SJSA1 (cell line): ENCODE measurements around the gene PLCB3. TPM values are rescaled to one million over a fixed set of nuclear protein-coding genes. Genes with fewer than 3 reads are reported as not detected.

Experiments used
- DNase-seq, 2 experiments: peaks; one replicate each; pipeline ENCODE4 v3.0.0-alpha.2; 2015 to 2020; ENCODE audit warnings: low spot score in 2 of 2, low read depth in 1 of 2
- H3K27ac ChIP-seq: fragments of 250-450 bp; sonication (Bioruptor Pico); 2 replicates; pipeline ENCODE4 v1.5.1; 2020; ENCODE audit warnings: mild to moderate bottlenecking, moderate library complexity
- H3K27me3 ChIP-seq: fragments of 250-450 bp; sonication (Bioruptor Pico); replicated peaks from 2 replicates; pipeline ENCODE4 v1.5.1; 2020; ENCODE audit warnings: mild to moderate bottlenecking, moderate library complexity
- H3K36me3 ChIP-seq: fragments of 250-450 bp; sonication (Bioruptor Pico); 2 replicates; pipeline ENCODE4 v1.5.1; 2020; ENCODE audit warnings: mild to moderate bottlenecking
- H3K4me1 ChIP-seq: fragments of 250-450 bp; sonication (Bioruptor Pico); replicated peaks from 2 replicates; pipeline ENCODE4 v1.6.1; 2021; ENCODE audit warnings: mild to moderate bottlenecking
- H3K4me3 ChIP-seq: fragments of 250-450 bp; sonication (Bioruptor Pico); 2 replicates; pipeline ENCODE4 v1.5.1; 2020; ENCODE audit warnings: mild to moderate bottlenecking
- H3K9me3 ChIP-seq: fragments of 250-450 bp; sonication (Bioruptor Pico); replicated peaks from 2 replicates; pipeline ENCODE4 v1.5.1; 2020; ENCODE audit warnings: mild to moderate bottlenecking
- total RNA-seq: library from RNA; depleted of rRNA; stranded (reverse); fragments of >200 nt; shearing (Covaris generic); gene quantifications from 2 replicates; pipeline ENCODE4 v1.2.3, GENCODE V29; 2014

Gene PLCB3
- total RNA-seq, 1 experiment from 2014 or later, result 51.5 TPM

GRCh38 chr11:64210301-64211020, 40.9 kb upstream of the PLCB3 start:
- Histone ChIP-seq H3K27ac (no peak overlapping the region), H3K27me3 (no peaks in the 10 kb centered on the region), H3K4me3 (no peak overlapping the region), H3K36me3 (peaks cover 35% of the 10 kb centered on the region), H3K4me1 (peaks cover 29% of the 10 kb centered on the region), H3K9me3 (no peaks in the 10 kb centered on the region)
- DNase-seq, result no peak

GRCh38 chr11:64211181-64211872, 40.0 kb upstream of the PLCB3 start:
- Histone ChIP-seq H3K27me3 (no peaks in the 10 kb centered on the region), H3K27ac (no peak overlapping the region), H3K36me3 (peaks cover 27% of the 10 kb centered on the region), H3K4me1 (peaks cover 26% of the 10 kb centered on the region), H3K4me3 (no peak overlapping the region), H3K9me3 (no peaks in the 10 kb centered on the region)
- DNase-seq, result no peak

- Histone ChIP-seq H3K36me3 (peaks cover 37% of the 10 kb centered on the region), H3K4me3 (no peak overlapping the region), H3K4me1 (0 out of 2 replicates have a peak, but pooled peaks cover 3% of the 10 kb centered on the region), H3K27ac (no peak overlapping the region), H3K27me3 (no peaks in the 10 kb centered on the region), H3K9me3 (no peaks in the 10 kb centered on the region)
- DNase-seq, result no peak
Observed at GRCh38 chr11:64216879-64217278, 34.5 kb upstream of the PLCB3 start.

GRCh38 chr11:64218628-64219353, 32.5 kb upstream of the PLCB3 start:
- no peak overlapping the region for H3K27ac ChIP-seq
- peak in 1 of 2 experiments; percentile 49 for DNase-seq

GRCh38 chr11:64219354-64219684, 32.0 kb upstream of the PLCB3 start:
- H3K27ac ChIP-seq, result no peak overlapping the region
- no peaks in the 10 kb centered on the region for H3K9me3 ChIP-seq
- H3K27me3 ChIP-seq, result no peaks in the 10 kb centered on the region
- peaks cover 3% of the 10 kb centered on the region; the same call in 1 of the 2 replicates for H3K4me1 ChIP-seq
- no peak overlapping the region for H3K4me3 ChIP-seq
- peak in 1 of 2 experiments; percentile 51 for DNase-seq
- peaks cover 55% of the 10 kb centered on the region for H3K36me3 ChIP-seq

More at GRCh38 chr11:64218628-64219353, 32.5 kb upstream of the PLCB3 start:
- Histone ChIP-seq H3K4me1 (0 out of 2 replicates have a peak, but pooled peaks cover 3% of the 10 kb centered on the region), H3K4me3 (no peak overlapping the region), H3K36me3 (peaks cover 51% of the 10 kb centered on the region), H3K9me3 (no peaks in the 10 kb centered on the region), H3K27me3 (no peaks in the 10 kb centered on the region)

GRCh38 chr11:64219755-64220154, 31.6 kb upstream of the PLCB3 start:
- Histone ChIP-seq H3K4me3 (no peak overlapping the region), H3K27ac (no peak overlapping the region), H3K36me3 (peaks cover 59% of the 10 kb centered on the region), H3K9me3 (no peaks in the 10 kb centered on the region), H3K27me3 (no peaks in the 10 kb centered on the region), H3K4me1 (peaks cover 6% of the 10 kb centered on the region)
- DNase-seq, result peak in 1 of 2 experiments; percentile 52

- H3K36me3 ChIP-seq, result peaks cover 56% of the 10 kb centered on the region
- no peak overlapping the region for H3K4me3 ChIP-seq
- H3K9me3 ChIP-seq, result no peaks in the 10 kb centered on the region
- no peak overlapping the region for H3K27ac ChIP-seq
- H3K4me1 ChIP-seq, result peaks cover 7% of the 10 kb centered on the region
- H3K27me3 ChIP-seq, result no peaks in the 10 kb centered on the region
- peak in 1 of 2 experiments; percentile 47 for DNase-seq
Observed at GRCh38 chr11:64220271-64220670, 31.1 kb upstream of the PLCB3 start.

GRCh38 chr11:64220798-64221197, 30.5 kb upstream of the PLCB3 start:
- Histone ChIP-seq H3K36me3 (peaks cover 56% of the 10 kb centered on the region), H3K4me3 (no peak overlapping the region), H3K4me1 (peaks cover 13% of the 10 kb centered on the region), H3K9me3 (no peaks in the 10 kb centered on the region), H3K27me3 (no peaks in the 10 kb centered on the region), H3K27ac (no peak overlapping the region)
- DNase-seq, result peak in 1 of 2 experiments; percentile 47

- Histone ChIP-seq H3K36me3 (peaks cover 66% of the 10 kb centered on the region), H3K9me3 (0 out of 2 replicates have a peak, but pooled peaks cover 5% of the 10 kb centered on the region), H3K27me3 (no peaks in the 10 kb centered on the region), H3K27ac (no peak overlapping the region), H3K4me1 (peaks cover 28% of the 10 kb centered on the region), H3K4me3 (no peak overlapping the region)
- no peak for DNase-seq
Observed at GRCh38 chr11:64222651-64223000, 28.7 kb upstream of the PLCB3 start.

GRCh38 chr11:64223001-64223651, 28.2 kb upstream of the PLCB3 start:
- H3K4me1 ChIP-seq, result peaks cover 28% of the 10 kb centered on the region
- no peak overlapping the region for H3K27ac ChIP-seq
- peaks cover 66% of the 10 kb centered on the region for H3K36me3 ChIP-seq
- 0 out of 2 replicates have a peak, but pooled peaks cover 5% of the 10 kb centered on the region for H3K9me3 ChIP-seq
- H3K4me3 ChIP-seq, result no peak overlapping the region
- no peaks in the 10 kb centered on the region for H3K27me3 ChIP-seq
- DNase-seq, result peak in 1 of 2 experiments; percentile 49

GRCh38 chr11:64224151-64224890, 27.0 kb upstream of the PLCB3 start:
- no peaks in the 10 kb centered on the region for H3K27me3 ChIP-seq
- peak in 1 of 2 experiments; percentile 54 for DNase-seq

GRCh38 chr11:64224891-64225607, 26.3 kb upstream of the PLCB3 start:
- no peak overlapping the region for H3K27ac ChIP-seq
- DNase-seq, result peak in 1 of 2 experiments; percentile 53
- H3K27me3 ChIP-seq, result no peaks in the 10 kb centered on the region
- peaks cover 66% of the 10 kb centered on the region for H3K36me3 ChIP-seq
- peak overlapping the region; percentile 66 for H3K4me3 ChIP-seq
- H3K9me3 ChIP-seq, result 0 out of 2 replicates have a peak, but pooled peaks cover 5% of the 10 kb centered on the region
- peaks cover 37% of the 10 kb centered on the region for H3K4me1 ChIP-seq

More at GRCh38 chr11:64224151-64224890, 27.0 kb upstream of the PLCB3 start:
- 0 out of 2 replicates have a peak, but pooled peaks cover 5% of the 10 kb centered on the region for H3K9me3 ChIP-seq
- H3K4me1 ChIP-seq, result peaks cover 29% of the 10 kb centered on the region
- H3K27ac ChIP-seq, result no peak overlapping the region
- no peak overlapping the region for H3K4me3 ChIP-seq
- H3K36me3 ChIP-seq, result peaks cover 70% of the 10 kb centered on the region
